ENCODE data around the gene NADK2.

DNA sequence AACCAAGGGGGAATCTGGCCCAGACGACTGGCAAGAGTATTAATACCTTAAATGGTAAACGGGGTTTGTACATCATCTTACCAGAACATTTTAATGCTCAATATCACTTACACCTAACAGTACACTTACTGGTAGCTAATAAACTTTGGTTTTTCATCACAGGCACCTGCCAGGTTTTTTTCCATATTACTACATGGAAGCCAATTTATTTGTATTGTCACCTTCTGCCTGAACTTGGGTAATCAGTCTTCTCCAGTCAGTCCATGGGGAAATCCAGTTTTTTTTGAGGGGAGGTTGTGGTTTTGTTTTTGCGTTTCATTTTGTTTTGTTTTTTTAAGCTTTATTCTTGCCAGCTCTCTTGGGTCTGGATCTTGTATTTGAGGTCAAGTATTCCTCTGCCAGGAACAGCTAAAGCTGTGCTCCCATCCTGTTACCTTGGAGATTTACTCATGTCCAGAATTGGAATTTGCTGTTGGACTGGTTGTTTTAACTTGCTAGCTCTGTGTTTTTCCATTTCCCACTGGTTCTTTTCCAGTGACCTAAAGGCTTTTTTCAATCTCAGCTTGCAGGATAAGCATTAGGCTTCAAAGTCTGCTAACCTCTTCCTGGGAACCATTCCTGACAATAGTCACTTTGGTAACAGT is 11.1 kb upstream of the NADK2 start:
- TF ChIP-seq, protein P1, sequence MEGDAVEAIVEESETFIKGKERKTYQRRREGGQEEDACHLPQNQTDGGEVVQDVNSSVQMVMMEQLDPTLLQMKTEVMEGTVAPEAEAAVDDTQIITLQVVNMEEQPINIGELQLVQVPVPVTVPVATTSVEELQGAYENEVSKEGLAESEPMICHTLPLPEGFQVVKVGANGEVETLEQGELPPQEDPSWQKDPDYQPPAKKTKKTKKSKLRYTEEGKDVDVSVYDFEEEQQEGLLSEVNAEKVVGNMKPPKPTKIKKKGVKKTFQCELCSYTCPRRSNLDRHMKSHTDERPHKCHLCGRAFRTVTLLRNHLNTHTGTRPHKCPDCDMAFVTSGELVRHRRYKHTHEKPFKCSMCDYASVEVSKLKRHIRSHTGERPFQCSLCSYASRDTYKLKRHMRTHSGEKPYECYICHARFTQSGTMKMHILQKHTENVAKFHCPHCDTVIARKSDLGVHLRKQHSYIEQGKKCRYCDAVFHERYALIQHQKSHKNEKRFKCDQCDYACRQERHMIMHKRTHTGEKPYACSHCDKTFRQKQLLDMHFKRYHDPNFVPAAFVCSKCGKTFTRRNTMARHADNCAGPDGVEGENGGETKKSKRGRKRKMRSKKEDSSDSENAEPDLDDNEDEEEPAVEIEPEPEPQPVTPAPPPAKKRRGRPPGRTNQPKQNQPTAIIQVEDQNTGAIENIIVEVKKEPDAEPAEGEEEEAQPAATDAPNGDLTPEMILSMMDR (IDR thresholded peaks at IDR 0.05) = no peak
- TF ChIP-seq POLR2A (IDR thresholded peaks at IDR 0.05) = no peak
